Activated naive CD4-positive, alpha-beta T cell treated with anti-CD3 and anti-CD28 coated beads, Interleukin-2, amount 50 U/mL, for 72 hours (primary cell): ENCODE data around the gene SDK1. TPM values are rescaled to one million over a fixed set of nuclear protein-coding genes. Genes with fewer than 3 reads are reported as not detected.

Experiments
- ATAC-seq, 2 donors: fragments of 150-1000 bp; cut with Tn5 transposase; 2 replicates each; pipeline ENCODE4 v1.10.0; 2021; ENCODE audit warnings: mild to moderate bottlenecking in 2 of 2, moderate library complexity in 2 of 2
- DNase-seq, 2 donors: peaks; one replicate each; pipeline ENCODE4 v3.0.0; 2021 to 2022; ENCODE audit warnings: low spot score in 2 of 2
- H3K27ac Mint-ChIP-seq, 2 donors: one replicate each; pipeline ENCODE4 v1.8.0; 2022; ENCODE audit warnings: mild to moderate bottlenecking in 2 of 2, mixed read lengths in 2 of 2
- H3K36me3 Mint-ChIP-seq, 2 donors: one replicate each; pipeline ENCODE4 v1.8.0; 2022; ENCODE audit warnings: mixed read lengths in 2 of 2
- H3K9me3 Mint-ChIP-seq, 2 donors: one replicate each; pipeline ENCODE4 v1.8.0; 2022; ENCODE audit warnings: mixed read lengths in 2 of 2
- total RNA-seq, 2 donors: library from RNA; stranded (reverse); gene quantifications; one replicate each; pipeline ENCODE4 v1.2.3, GENCODE V29; 2022

Gene SDK1
- total RNA-seq, 2 donors from 2014 or later = 1.3 to 2.1 TPM

- H3K9me3 Mint-ChIP-seq = no peaks in the 10 kb centered on the region
- ATAC-seq (peak in 1 of 2 donors; percentile 57), DNase-seq (no peak)
- no peaks in the 10 kb centered on the region for H3K36me3 Mint-ChIP-seq
- H3K27ac Mint-ChIP-seq = no peak overlapping the region
These were observed 8.1 kb downstream of the SDK1 start for GRCh38 chr7:3309140-3309539.

- H3K36me3 Mint-ChIP-seq = no peaks in the 10 kb centered on the region
- ATAC-seq = no peak
These were observed 8.9 kb downstream of the SDK1 start for GRCh38 chr7:3309956-3310355.

GRCh38 chr7:3310884-3311283 lies 9.8 kb downstream of the SDK1 start:
- no peaks in the 10 kb centered on the region for H3K9me3 Mint-ChIP-seq
- H3K36me3 Mint-ChIP-seq = no peaks in the 10 kb centered on the region
- no peak for DNase-seq
- ATAC-seq = no peak
- no peak overlapping the region for H3K27ac Mint-ChIP-seq

More at GRCh38 chr7:3309956-3310355, 8.9 kb downstream of the SDK1 start:
- Mint-ChIP-seq H3K9me3 (no peaks in the 10 kb centered on the region), H3K27ac (no peak overlapping the region)
- no peak for DNase-seq

- DNase-seq (no peak), ATAC-seq (no peak)
- Mint-ChIP-seq H3K9me3 (no peaks in the 10 kb centered on the region), H3K27ac (no peak overlapping the region), H3K36me3 (no peaks in the 10 kb centered on the region)
These were observed 11.5 kb downstream of the SDK1 start for GRCh38 chr7:3312583-3312982.

DNA sequence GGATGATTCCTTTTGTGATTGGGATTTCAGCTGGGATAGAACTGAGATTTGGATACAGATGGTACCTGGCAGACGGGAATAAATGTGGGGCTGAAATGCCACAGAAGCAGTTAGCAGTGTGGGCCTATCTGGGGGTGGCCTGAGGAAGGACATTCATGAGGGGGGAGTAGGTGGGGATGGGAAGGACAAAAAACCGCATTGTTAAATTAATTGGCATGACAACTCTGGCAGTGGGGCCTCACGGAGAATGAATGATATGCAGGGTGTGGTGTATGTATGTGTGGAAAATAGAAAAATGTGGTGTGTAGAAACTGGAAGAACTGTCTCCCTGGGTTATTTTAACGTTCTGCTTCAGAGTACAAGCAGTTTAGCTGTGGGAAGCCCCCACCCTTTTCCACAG lies 17.8 kb downstream of the SDK1 start:
- no peak for ATAC-seq
- no peak for DNase-seq
- Mint-ChIP-seq H3K9me3 (peaks cover 0 to 8% of the 10 kb centered on the region in 2 donors), H3K36me3 (peaks cover 6 to 10% of the 10 kb centered on the region in 2 donors), H3K27ac (no peak overlapping the region)

DNA sequence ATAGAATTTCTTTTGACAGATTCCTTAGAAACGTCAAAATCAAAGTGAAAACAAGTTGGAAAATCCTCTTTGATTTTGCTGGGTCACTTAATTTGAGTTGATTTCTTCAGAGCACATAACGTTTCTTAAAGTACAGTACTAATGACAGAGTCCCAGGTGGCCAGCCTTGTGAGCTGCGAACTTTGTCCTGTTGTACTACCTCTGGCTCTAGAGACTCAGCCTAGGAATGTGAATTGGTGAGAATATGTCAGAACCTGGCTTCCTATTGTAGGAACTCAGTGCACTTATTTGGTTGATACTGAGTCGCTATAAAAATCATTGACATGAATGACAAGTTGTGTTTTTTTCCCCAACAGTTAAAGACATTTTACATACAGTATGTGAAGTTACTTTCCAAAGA lies 20.2 kb downstream of the SDK1 start:
- Mint-ChIP-seq H3K27ac (no peak overlapping the region), H3K36me3 (peaks cover 6 to 10% of the 10 kb centered on the region in 2 donors), H3K9me3 (peaks cover 0 to 8% of the 10 kb centered on the region in 2 donors)
- no peak for DNase-seq
- no peak for ATAC-seq

DNA sequence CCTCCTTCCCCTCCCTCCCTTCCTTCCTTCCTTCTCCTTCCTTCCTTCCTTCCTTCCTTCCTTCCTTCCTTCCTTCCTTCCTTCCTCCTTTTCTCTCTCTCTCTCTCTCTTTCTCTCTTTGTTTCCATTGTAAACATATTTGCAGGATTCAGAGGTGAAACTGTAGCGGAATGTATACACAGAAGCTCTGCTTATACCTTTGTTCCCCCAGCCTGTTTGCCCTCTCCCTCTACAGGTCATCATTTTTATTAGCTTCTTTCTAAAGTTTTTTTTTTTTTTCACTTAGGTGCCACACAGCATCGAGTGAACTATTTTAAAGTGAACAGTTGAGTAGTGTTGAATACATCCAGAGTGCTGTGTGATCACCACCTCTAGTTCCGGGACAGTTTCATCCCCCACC lies 20.7 kb downstream of the SDK1 start:
- ATAC-seq (no peak), DNase-seq (no peak)
- Mint-ChIP-seq H3K27ac (no peak overlapping the region), H3K36me3 (peaks cover 6 to 10% of the 10 kb centered on the region in 2 donors), H3K9me3 (peaks cover 0 to 8% of the 10 kb centered on the region in 2 donors)

DNA sequence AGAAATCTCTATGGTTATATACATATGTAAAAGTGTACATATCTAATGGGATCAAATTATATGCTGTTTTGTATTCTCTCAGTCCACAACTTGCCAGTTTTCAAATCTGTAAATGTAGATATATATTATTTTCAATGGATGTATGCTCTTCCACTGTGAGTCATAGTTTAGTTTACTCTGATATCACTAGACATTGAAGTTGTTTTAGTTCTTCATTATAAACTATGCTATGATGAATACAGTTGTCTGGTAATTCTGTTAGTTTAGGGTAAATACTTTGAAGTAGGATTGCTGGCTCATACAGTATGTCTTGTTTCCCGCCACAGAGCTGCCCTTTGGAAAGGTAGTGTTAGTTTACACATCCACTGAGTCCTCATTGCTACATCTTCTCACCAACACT lies 25.2 kb downstream of the SDK1 start:
- ATAC-seq (no peak), DNase-seq (no peak)
- Mint-ChIP-seq H3K9me3 (peaks cover 0 to 8% of the 10 kb centered on the region in 2 donors), H3K36me3 (peaks cover 6 to 10% of the 10 kb centered on the region in 2 donors), H3K27ac (no peak overlapping the region)

DNA sequence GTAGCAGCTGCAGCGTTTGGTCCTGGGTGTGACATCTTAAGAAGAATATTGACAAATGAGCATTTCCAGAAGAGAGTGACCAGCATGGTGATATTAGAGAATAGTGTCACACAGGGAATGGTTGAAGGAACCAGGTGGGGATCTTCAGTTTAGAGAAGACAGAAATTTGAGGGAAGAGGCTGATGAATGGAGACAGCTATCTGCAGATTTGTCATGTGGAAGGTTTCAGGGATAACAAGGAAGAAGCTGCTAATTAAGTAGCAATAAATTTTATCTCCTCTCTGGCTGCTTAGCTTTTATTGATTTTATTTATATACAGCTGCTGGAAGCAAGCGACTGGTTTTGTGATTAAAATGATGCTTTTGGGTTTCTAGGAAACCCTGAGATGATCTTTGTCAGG lies 26.0 kb downstream of the SDK1 start:
- ATAC-seq = no peak
- H3K9me3 Mint-ChIP-seq = peaks cover 0 to 8% of the 10 kb centered on the region in 2 donors
- no peak overlapping the region for H3K27ac Mint-ChIP-seq
- H3K36me3 Mint-ChIP-seq = peaks cover 6 to 10% of the 10 kb centered on the region in 2 donors
- no peak for DNase-seq

DNA sequence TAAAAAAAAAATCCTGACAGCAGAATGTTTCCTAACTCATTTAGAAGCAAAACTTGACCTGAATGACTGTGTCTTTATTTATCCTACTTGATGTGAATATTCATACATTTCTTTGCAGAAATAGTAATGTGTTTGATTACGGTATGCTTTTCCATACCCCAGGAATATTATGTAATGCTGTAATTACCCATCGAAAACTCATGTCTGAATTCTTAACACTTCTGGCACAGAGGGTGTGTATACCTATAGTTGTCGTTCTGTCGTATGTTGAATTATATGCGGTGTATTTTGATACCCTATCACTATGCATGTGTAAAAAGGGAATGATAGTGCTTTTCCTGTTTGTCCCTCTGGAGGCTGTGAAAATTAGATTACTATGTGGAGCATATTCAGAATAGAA lies 26.6 kb downstream of the SDK1 start:
- Mint-ChIP-seq H3K9me3 (peaks cover 0 to 5% of the 10 kb centered on the region in 2 donors), H3K36me3 (peaks cover 5 to 7% of the 10 kb centered on the region in 2 donors), H3K27ac (no peak overlapping the region)
- ATAC-seq (no peak), DNase-seq (no peak)

DNA sequence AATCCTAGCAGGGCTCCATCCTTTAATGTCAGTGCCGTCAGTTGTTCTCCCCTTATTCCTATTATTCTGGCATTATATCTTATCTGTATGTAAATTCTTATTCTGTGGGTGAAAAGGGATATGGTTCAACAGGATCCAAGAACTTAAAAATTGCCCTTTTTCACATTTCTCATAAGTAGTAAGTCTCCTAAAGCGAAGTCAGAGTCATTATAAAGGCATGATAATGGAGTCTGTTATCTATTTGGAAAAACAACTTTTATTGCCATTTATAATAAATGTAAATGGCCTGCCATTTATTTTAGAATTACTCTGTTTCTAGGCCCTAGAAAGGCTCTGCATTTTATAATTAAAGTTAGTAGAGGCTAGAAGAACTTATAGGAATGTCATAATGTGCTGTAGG lies 31.3 kb downstream of the SDK1 start:
- ATAC-seq (no peak), DNase-seq (no peak)
- Mint-ChIP-seq H3K36me3 (no peaks in the 10 kb centered on the region), H3K27ac (no peak overlapping the region), H3K9me3 (no peaks in the 10 kb centered on the region)

DNA sequence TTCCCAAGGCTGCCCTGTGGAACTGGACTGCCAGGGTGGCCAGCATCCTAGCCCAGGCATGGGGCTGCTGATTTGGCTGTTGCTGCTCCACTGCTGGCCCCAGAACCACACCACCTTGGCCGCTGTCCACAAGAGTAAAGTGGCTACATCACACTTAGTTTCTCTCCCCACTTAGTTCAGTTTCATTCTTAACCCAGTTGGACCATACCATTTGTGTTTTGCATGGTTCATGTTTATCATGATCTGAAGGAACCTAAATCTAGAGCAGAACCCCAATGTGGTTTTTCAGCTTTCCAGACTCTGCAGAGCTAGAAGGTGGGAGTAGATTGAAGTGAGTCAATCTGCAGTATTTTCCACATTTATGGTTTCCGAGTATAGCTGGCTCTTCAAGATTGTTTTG lies 32.8 kb downstream of the SDK1 start:
- no peaks in the 10 kb centered on the region for H3K9me3 Mint-ChIP-seq
- peaks cover 0 to 5% of the 10 kb centered on the region in 2 donors for H3K36me3 Mint-ChIP-seq
- ATAC-seq (peak in 1 of 2 donors; percentile 43), DNase-seq (no peak)
- H3K27ac Mint-ChIP-seq = no peak overlapping the region

DNA sequence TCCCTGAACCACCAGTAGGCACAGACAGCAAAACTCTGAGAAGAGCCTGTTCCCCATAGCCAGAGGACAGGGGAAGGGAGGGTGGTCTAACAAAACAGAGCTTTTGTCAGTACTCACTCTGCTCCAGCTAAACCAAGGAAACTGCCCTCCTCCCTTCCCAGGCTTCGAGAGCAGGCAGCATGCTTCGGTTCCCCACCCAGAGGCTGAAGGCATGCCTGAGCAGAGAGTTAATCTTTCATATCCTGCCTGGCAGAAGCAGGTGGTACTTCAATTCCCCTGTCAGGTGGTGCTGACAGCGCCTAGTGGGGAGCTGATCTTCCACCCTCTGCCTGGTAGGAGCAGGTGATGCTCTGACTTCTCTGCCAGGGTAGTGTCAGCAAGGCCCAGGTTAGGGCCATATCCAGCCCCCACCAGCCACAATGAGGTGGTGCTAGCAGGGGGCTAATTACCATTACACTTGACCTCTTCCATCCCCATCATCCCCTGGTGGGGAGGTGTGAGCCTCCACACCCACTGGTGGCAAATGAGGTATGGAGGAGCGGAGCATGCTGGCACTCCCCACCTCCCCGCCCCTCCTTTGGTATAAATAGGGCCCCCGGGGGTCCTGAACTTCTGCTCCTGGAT lies 35.1 kb downstream of the SDK1 start:
- DNase-seq = no peak
- peaks cover 0 to 5% of the 10 kb centered on the region in 2 donors for H3K36me3 Mint-ChIP-seq
- H3K27ac Mint-ChIP-seq = no peak overlapping the region
- no peaks in the 10 kb centered on the region for H3K9me3 Mint-ChIP-seq
- no peak for ATAC-seq

GRCh38 chr7:3338161-3338560 lies 37.1 kb downstream of the SDK1 start:
- no peak for ATAC-seq
- DNase-seq = no peak
- H3K9me3 Mint-ChIP-seq = no peaks in the 10 kb centered on the region
- peaks cover 0 to 5% of the 10 kb centered on the region in 2 donors for H3K36me3 Mint-ChIP-seq
- no peak overlapping the region for H3K27ac Mint-ChIP-seq

DNA sequence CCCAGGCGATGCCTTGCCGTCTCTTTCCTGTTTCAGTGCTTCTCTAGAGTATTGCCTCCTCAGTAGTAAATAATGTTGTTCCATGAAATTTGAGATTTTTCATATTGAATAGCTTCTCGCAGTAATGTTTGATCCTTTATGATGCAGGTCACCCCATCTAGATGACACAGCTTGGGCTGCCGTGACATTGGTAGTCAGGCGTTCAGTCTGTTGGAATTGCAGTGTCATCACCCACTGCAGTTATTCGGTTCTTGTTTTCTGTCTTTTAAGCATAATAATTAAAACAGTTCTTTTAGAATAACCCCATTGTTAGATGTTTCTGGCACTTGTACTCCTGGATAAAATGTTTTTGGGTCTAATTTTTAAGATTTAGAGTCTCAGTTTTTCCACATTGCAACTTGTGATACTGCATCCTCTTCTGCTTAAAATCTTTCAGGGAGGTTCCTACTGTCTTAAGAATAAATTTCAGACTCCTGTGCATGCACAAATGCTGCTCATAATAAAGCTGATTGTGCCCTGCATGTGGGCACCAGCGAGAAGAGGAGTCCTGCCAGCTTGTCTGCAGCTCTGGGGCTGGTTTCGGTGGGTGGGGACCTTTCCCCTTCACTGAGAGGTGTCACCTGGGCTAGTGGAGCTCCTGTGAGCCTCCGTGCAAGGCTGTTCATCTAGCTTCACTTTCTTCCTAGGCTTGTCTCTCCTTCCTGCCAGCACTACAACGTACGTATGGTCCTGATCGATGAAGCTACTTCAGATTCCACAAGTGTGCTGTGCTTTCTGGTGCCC lies 44.8 kb downstream of the SDK1 start:
- H3K27ac Mint-ChIP-seq = no peak overlapping the region
- H3K9me3 Mint-ChIP-seq = no peaks in the 10 kb centered on the region
- ATAC-seq (no peak), DNase-seq (no peak)
- H3K36me3 Mint-ChIP-seq = no peaks in the 10 kb centered on the region

GRCh38 chr7:3349126-3349525 lies 48.1 kb downstream of the SDK1 start:
- H3K27ac Mint-ChIP-seq = no peak overlapping the region
- ATAC-seq = no peak
- no peak for DNase-seq
- H3K36me3 Mint-ChIP-seq = no peaks in the 10 kb centered on the region
- H3K9me3 Mint-ChIP-seq = no peaks in the 10 kb centered on the region

- DNase-seq = no peak
- H3K9me3 Mint-ChIP-seq = no peaks in the 10 kb centered on the region
- H3K36me3 Mint-ChIP-seq = no peaks in the 10 kb centered on the region
- H3K27ac Mint-ChIP-seq = no peak overlapping the region
- no peak for ATAC-seq
These were observed 55.1 kb downstream of the SDK1 start for GRCh38 chr7:3356173-3356572.

- no peak for ATAC-seq
- H3K27ac Mint-ChIP-seq = no peak overlapping the region
- no peak for DNase-seq
- no peaks in the 10 kb centered on the region for H3K36me3 Mint-ChIP-seq
- H3K9me3 Mint-ChIP-seq = no peaks in the 10 kb centered on the region
These were observed 57.9 kb downstream of the SDK1 start for GRCh38 chr7:3358991-3359390.
